HG03558 (cell line): Measurements from ENCODE around the gene PLCB1.

ENCODE experiments used
- ATAC-seq: cut with Tn5 transposase; IDR thresholded peaks from one replicate; pipeline ENCODE4 v1.9.1; 2021; ENCODE audit warnings: moderate number of reproducible peaks; ENCODE audit not compliant: unreplicated experiment; ENCODE audit errors: extremely low read depth

Gene PLCB1

GRCh38 chr20:8519887-8520286, 387.8 kb downstream of the PLCB1 start:
- ATAC-seq, result no peak

DNA sequence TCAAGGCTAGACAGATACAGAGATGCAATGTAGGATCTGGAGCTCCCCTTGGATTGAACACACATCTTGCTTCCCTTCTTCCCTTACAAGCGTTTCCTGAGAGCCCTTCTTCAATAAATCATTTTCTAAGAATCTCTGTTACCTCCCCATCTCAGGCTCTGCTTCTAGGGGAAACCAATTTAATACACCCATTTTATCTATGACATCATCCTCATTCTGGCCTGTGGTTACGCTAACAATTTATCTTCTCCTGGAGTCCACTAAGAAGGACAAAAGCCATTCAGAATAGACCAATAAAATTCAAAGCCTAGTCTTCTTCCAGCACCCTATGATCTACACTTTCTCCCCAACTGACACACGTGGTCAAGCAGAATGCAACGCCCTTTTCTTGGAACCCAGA, 390.1 kb downstream of the PLCB1 start:
- ATAC-seq, result no peak

DNA sequence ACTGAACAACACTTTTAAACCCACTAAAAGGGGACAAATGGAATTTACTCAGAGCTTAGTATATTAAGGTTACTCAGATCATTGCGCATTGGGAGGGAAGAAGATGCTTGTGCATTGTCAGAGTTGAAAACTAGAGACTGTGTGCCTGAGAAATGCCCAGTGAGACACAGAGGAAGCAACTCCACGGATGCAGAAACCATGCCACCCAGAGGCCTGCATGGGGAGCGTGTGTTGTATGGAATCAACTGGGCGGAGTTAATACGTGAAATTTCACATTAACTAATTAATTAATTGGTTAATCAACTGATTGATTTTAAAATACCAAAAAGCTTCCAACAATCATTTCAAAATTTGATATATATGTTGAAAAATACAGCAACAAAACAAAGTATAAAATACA, 391.6 kb downstream of the PLCB1 start:
- no peak for ATAC-seq

DNA sequence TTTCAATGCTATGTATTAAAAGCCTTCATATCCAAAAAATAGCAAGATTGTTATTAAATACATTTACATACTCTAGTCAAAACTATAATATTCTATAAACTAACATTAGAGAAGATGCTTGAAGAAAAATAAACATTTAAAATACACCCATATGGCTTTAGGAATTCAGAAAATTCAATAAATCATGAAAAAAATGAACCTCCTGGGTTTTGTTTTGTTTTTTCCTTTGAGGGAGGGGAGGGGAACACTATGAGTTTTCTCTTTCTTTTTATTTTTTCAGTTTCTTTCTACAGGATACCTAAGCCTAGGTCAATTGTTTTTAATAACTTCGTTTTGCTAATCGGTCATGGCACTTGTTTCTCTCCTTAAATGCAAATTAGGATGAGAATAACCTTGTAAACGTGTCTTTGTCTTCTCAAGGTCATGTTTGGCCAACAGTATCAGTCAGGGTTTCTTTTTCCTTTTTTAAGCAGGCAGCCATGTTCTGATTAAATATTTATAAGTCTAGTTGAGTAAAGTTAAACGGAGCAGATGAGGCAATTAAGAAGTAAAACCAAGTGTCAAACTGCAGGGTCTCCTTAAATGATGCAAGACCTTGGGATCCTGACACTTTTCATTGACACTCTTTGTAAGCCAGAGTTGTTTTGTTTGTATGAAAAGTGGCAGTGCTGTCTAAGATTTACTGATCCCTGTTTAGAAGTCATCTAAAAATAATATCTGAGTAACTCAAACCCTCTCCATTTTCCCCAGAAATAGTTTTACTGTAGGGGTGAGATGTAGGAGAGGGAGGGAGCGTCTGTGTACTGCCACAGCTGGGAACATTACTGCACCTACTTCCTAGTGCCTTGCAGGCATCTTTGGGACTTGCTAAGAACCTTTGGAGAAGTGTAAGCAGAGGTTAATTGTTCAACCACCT, 392.3 kb downstream of the PLCB1 start:
- no peak for ATAC-seq

GRCh38 chr20:8525017-8525343, 392.9 kb downstream of the PLCB1 start:
- ATAC-seq, result no peak

DNA sequence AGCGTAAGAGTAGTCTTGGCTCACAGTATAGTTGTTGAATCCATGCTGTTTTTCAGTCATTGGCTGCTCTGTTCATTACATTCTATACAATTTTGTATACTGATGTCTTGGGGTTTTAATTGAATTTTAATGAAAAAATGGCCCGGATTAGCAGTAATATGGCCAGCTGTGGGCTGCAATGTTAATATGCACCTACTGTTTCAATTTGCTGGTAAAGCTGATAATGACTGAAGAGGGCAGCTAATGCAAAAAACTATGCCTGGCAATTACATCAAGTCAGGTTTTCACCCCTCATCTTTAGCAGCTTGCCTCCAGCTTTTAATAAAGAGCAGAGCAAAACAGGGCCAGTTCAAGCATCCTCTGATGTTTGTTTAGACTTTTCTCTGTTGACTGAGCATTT, 394.5 kb downstream of the PLCB1 start:
- ATAC-seq, result no peak

DNA sequence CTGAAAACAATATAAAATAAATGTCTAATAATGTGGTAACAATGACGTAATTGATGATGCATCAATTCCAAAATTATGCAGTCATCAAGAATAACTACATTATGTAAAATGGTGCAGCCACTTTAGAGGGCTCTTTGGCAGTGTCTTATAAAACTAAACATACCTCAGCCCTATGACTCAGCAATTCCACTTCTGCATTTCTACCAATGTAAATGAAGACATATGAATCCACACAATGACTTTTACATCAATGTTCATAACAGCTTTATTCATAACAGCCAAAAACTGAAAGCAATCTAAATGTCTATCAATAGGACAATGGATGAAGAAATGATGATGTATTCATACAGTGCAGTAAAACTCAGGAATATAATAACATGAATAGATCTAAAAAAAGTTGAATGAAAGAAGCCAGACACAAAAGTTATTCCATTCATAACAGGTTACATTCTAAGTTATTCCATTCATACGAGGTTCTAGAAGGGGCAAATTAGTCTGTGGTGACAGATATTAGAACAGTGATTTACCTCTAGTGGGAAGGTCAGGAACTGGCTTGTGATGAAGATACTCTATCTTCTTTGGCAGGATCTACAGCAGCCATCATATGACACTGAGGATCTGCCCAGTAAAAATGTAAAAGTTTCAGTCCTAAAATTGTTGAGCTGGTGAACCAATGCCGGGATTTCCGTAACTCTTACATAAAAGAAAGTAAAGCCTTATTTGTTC, 396.1 kb downstream of the PLCB1 start:
- ATAC-seq, result no peak

- no peak for ATAC-seq
These were observed 398.0 kb downstream of the PLCB1 start for GRCh38 chr20:8530022-8530421.

DNA sequence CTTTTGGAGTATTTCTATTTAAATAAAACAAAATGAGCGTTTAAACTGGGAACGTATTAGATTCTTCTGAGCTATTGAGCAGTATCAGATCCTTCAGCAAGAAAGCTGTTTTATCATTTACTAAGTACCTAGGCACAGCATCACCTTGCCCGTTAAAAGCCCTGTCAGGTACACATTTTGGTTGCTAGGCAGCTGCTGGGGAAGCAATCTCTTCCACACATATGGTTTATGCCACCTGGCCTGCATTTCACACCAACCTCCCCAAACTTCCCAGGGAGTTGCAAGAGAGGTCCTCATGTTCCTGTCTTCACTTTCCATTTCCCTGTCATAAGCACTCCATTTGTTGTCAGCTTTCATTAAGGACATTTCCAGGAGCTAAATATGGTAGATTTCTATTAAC, 400.1 kb downstream of the PLCB1 start:
- no peak for ATAC-seq

DNA sequence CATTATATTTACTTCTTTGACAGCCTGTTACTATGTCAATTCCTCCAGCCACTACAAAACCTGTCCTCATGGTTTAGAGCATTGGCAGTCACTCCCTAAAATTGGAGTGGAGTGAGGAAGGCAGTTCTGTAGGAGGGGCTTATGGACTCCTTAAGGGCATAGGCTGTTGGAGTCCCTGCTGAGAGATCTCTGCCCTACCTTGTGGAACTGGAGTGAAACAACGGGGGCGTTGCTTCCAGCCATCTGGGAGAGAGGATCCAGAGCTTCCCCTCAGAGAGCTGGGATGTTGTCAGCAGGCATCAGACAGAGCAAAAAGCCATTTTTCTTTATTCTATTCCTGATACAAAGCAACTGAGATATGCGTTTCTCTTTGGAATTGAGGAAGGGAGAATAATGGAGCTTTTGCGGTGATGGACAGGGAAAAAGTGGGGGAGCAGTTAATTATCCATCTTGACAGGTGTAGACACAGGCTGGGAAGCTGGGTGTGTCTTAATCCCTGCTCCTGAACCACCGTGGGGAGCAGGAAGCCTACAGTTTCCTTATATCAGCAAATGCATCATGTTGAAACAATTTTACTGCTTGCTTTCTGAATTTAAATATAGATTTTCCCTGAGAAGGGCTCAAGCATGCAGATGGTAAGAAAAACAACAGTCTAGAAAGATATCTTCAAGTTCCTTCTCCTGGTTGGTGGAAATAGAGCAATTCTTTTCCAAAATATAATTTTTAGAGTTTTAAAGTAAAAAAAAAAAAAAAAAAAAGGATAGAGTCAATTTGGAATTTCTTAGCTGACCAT, 402.5 kb downstream of the PLCB1 start:
- ATAC-seq, result no peak

DNA sequence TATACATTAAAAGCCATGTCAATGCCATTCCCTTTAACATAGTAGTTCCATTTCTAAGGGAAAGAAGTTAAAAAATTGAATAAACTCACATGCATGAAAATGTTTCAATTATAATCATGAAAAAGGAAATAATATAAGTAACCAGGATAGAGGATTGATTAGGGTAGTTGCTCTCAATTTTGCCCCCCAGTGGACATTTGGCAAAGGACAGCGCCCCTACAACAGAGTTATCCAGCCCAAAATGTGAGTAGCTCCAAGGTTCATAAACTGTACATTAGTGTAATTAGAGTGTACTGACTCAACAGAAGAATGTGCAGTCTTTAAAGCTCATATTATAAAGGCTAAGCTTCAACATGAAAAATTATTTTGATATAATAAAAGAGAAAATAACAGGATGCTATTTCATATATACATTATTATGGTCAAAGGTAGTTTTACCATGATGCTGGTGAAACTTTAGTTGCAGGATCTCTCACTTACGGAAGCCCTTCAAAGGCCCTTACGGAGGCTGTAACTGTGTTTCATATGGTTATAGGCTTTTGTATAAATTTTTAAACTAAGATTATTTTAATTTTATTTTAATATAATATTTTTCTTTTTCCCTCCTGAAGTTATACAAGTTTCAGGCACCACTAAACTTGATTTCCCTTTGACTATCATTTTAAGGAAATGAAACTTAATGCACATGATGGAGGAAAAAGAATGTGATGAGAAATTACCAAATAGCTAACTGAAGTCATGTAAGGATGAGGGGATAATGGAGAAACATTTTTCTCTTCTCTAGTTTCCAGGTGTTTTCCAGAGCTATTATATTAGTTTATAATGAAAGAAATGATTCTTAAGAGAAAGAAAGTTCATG, 403.6 kb downstream of the PLCB1 start:
- no peak for ATAC-seq

- ATAC-seq, result no peak
These were observed 404.2 kb downstream of the PLCB1 start for GRCh38 chr20:8536262-8536618.

GRCh38 chr20:8540466-8540865, 408.4 kb downstream of the PLCB1 start:
- no peak for ATAC-seq

DNA sequence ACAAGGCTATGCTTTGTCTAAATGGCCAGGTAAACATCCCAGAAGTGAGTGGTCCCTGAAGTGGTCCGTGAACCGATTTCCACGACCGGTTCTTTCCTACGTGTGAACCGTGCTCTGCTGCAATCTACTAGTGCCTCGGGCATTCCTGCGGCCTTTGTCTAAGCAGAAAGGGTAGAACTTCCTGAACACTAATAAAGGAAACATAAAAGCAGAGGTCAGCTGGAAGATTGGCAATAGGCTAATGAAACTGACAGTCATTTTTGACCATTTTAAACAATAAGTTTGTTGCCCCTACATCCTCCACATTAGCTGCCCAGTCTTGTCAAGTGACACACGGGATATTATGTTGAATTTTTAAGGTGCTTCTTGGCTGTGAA, 410.0 kb downstream of the PLCB1 start:
- ATAC-seq, result no peak

- ATAC-seq, result no peak
These were observed 413.1 kb downstream of the PLCB1 start for GRCh38 chr20:8545212-8545611.

- no peak for ATAC-seq
These were observed 415.1 kb downstream of the PLCB1 start for GRCh38 chr20:8547035-8547650.

GRCh38 chr20:8547968-8548588, 416.0 kb downstream of the PLCB1 start:
- no peak for ATAC-seq

GRCh38 chr20:8549192-8549591, 417.1 kb downstream of the PLCB1 start:
- no peak for ATAC-seq

DNA sequence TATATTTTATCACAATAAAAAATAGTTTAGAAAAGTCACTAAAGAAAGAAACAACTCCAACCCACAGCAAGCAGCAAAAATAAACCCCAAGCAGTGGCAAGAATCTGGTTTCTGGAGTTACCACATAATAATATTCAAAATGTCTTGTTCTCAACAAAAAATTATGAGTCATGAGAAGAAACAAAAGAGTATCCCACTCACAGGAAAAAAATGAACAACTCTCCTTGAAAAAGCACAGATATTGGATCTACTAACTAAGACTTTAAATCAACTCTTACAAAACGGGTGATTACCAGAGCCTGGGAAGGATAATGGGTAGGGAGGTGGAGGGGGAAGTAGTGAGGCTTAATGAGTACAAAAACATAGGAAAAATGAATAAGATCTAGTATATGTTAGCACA, 425.6 kb downstream of the PLCB1 start:
- ATAC-seq, result no peak
